Globus pallidus (tissue), 1 donor: ENCODE measurements around the gene MRPL49.
"Not testable (repeated sequence)": the region's sequence is repeated elsewhere in the genome, so short reads cannot be mapped to it uniquely, and the experiment has no call there.

Source experiments
- DNase-seq: peaks from one replicate; pipeline ENCODE4 v3.0.0-alpha.2; 2015; ENCODE audit warnings: low spot score

Gene MRPL49

DNA sequence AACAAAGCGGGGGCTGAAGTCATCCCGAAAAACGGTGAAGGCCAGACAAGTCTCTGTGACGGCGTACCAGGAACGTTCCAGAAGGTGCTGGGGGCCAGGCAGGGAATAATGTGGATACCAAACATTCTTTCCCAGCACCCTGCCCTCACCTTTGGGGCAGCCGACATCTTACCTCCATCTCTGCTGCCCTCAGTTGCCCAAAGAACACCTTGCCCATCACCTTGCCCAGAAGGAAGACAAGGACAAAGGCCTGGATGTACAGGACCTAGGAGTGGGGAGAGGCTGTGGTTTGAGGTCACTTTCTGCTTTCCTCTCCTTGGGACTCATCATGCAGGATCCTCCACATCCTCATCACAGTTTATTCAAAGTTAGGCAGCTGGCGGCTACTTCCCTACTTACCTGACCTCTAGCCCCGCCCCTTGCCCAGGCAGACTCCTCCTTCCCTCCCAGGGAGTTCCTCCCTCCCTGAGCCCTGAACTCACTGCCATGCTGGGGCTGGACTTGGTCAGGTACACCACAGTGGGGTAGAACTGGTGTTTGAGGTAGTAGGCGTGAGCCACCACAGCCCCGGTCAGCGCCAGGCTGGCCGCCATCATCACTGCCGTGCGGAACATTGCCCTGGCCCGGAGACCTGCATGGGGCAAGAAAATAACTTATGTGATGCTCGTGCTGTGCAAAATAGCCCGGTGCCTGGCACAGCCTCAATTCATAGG lies 11.0 kb downstream of the MRPL49 start:
- DNase-seq, result no peak

DNA sequence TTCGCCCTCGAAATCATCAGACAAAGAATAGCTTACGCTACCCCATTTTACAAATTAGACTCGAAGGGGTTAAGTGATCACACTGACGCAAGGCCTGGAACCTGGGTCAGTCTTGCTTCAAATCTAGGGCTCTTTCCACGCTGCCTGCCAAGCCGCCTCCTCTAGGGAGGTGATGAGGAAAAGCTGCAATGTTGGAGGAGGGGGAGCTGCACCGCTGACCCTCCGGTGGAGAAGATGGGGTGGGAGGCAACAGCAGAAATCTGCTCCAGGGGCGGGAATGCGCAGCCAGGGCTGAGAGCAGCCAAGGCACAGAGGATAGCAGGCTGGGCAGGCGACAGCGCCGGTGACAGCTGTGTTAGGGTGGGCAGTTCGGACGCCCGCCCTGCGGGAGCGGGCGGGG lies 11.6 kb downstream of the MRPL49 start:
- DNase-seq, result no peak

DNA sequence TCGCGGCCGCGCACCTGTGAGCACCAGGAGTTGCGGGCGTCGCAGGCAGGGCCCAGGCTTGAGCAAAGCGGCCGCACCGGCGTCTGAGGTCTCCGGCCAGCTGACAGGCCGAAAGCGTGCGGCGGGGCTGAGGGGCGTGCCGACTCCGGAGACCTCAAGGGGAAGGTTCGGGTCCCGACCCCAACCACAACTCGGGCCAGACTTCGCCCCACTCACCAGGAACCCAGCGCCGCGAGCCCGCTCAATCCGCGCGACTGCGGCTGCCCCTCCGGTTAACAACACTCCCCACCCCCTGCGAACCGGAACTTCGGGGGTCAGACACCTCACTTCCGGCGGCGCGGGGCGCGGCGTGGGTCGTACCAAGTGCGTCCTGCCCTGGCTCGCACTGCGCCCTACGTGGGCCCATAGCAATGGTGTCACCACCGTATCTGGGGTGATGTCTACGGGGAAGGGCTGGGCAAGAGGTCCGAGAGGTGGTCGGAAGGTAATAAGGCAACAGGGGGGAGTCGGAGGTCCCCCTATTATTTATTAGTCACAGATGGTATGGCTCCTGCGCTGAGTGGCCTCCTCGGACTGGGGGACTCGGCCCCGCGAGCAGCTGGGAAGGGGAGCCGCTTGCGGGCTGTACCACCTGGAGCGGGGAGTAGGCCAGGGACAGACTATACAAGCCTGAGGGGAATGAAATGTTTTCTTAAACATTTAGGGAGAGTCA lies 12.3 kb downstream of the MRPL49 start, which contains the start of gene SYVN1:
SYVN1 (minus strand) TSS at position 280 of the 712 bp plus-strand sequence. CDS start 918 bp downstream, outside the sequence.
- DNase-seq, result peak; percentile 89

DNA sequence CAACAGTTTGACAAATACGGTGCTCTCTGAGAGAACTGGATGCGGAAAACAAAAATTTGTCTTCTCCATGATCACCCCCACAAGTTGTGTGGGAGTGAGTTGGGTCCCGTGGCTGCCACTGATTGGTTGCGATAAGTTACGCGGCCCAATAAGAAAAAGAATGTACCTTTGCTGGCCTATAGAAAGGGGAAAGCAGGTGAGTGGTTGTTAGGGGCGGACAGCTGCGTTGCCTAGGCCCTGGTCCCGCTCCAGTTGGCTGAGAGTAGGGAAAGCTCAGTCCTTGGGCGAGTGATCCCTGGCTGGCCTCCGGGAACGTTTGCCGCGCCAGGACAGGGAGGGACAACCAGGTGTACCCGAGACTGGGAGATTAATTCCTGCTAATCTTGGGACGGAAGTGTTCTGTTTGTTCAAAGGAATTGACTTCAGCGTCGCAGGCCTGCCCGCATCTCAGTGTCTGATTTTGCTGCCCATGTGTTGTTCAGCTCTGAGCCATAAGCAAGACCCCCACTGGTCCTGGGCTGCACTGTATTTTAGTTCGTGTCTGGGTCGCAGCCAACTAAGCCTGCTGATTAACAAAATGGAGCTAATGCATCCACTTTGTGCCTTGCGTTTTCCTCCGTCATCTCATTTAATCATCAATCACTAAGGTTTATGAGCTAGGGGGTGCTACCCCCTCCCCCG lies 13.0 kb downstream of the MRPL49 start:
- peak; percentile 88 for DNase-seq

DNA sequence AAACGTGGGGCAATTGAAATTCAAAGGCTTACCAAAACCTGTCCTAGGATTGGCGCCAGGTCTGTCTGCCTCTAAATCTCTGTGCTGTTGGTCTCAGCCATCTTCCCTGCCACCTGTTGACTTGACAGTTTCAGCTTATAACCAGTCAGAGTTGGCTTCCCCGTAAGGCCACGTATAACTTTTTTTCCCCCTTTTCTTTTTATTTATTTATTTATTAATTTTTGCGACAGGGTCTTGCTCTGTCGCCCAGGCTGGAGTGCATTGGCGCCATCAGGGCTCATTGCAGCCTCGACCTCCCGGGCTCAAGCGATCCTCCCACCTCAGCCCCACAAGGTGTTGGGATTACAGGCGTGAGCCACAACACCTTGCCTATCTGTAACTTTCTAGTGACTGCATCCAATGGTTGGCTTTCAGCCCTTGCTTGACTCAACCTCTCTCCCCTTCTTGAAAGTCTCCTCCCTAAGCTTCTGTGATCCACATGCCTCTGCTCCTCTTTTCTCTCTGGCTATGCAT lies 13.6 kb downstream of the MRPL49 start:
- no peak for DNase-seq

DNA sequence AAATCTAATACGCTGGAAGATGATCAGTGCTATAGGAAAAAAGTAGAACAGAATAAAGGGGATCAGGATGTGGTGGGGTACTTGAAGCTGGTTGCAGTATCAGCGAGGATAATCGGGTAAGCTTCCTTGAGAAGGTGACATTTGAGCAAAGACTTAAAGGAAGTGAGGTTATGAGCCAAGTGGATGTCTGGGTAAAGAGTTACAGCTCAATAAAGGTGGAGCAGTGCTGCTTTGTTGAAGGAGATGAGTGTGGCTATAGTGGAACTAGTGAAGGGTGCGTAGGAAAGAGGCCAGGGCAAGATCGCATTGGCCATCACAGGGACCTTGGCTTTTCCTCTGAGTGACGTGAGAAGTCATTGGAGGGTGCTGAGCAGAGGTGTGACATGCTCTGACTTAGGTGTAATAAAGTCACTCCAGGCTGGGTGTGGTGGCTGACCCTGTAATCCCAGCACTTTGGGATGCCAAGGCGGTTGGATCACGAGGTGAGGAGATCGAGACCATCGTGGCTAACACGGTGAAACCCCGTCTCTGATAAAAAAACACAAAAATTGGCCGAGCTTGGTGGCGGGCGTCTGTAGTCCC lies 14.5 kb downstream of the MRPL49 start:
- no peak for DNase-seq

DNA sequence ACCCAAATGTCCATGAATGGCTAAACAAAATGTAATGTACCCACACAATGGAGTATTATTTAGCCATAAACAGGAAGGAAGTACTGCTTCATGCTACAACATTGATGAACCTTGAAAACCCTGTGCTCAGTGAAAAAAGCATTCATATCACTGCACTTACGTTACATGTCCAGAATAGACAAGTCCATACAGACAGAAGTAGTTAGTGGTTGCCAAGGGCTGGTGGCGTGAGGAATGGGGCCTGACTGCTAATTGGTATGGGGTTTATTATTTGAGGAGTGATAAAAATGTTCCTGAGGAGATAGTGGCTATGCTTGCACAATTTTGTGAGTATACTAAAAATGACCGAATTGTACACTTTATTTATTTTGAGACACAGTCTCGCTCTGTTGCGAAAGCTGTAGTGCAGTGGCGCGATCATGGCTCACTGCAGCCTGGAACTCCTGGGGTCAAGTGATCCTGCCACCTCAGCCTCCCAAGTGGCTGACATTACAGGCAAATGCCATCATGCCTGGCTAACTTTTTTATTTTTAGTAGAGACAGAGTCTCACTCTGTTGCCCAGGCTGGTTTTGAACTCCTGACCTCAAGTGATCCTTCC lies 19.9 kb downstream of the MRPL49 start:
- DNase-seq, result no peak

DNA sequence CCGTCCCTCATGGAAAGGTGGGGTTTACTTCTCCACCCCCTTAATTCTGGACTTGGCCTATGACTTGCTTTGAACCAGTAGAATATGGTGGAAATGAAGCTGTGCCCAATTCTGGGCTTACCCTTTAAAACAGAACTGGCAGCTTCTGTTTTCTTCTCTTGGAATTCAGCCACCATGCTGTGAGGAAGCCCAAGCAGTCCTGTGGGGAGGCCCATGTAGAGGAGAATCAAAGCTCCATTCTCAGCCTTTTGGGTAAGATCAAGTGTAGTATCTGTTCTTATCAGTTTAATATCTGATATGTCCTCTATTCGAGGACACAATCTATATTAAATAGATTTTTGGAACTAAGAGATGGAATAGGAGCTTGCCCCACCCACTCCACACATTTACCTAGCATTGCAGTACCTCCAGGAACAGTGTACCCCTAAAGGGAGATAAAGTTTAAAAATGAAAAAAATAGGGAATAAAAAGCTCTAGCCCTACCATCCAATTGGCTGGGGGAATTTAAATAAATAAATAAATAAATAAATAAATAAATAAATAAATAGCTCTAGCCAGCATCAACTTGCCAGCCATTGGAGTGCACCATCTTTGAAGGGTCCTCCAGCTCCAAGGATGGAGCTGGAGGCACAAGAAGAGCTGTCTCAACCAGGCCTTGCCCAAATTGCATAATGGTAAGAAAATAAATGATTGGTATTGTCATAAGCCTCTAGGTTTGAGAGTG lies 25.4 kb downstream of the MRPL49 start:
- DNase-seq, result no peak

DNA sequence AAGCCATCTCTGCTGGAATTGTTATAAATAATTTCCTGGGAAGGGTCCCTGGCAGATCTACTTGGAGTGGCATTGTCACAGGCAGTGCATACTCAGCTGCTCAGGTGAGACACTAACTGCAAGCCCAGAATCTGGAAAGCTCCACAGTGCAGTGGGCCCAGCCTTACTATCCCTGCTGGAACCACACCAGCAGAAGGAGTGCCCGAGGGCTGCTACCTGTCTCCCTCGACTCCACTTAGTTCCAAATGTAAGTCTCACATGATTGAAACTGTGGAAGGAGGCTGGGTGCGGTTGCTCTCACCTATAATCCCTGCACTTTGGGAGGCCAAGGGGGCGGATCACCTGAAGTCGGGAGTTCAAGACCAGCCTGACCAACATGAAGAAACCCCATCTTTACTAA lies 26.5 kb downstream of the MRPL49 start:
- DNase-seq, result no peak

DNA sequence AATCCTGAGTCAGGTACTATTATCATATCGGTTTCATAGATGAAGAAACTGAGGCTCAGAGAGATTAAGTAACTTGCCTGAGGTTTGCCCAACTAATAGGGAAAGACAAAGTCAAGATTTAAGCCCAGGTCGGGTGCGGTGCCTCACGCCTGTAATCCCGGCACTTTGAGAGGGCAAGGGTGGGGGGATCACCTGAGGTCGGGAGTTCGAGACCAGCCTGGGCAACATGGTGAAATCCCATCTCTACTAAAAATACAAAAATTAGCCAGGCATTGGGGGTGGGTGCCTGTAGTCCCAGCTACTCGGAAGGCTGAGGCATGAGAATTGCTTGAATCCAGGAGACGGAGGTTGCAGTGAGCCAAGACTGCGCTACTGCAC lies 28.0 kb downstream of the MRPL49 start:
- not testable (repeated sequence) for DNase-seq

DNA sequence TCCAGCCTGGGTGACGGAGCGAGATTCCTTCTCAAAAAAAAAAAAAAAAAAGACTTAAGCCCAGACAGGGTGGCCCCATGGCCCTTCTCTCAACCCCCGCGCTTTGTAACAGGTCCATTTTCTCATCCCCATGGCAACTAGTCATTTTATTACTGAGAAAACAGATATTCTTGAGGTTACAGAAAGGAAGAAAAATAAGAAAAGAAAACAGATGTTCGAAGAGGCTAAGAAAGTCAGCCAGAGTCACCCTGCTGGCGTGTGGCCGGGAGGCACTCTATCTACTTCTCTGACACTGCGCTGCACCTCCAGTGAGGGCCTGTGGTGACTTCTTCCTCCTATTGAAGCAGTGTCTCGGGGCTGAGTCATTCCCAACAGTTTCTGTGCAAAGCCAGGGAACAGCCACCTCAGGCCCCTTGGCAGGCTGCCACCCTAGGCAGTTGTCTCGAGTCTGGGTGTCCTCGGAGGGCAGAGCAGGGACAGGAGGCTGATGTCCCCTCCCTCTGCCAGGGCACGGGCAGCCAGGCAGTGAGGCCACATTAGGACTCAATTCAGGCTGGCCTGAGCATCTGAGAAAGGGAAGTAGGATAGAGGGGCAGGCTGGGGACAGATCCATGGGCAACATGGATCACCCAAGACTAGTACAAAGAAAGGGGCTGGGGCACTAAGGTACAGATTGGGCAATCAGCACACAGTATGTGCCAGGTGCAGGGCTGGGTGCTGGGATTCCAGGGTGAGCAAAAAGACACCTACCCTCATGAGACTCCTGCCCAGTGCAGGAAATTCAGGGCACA lies 28.6 kb downstream of the MRPL49 start:
- DNase-seq, result peak; percentile 61

DNA sequence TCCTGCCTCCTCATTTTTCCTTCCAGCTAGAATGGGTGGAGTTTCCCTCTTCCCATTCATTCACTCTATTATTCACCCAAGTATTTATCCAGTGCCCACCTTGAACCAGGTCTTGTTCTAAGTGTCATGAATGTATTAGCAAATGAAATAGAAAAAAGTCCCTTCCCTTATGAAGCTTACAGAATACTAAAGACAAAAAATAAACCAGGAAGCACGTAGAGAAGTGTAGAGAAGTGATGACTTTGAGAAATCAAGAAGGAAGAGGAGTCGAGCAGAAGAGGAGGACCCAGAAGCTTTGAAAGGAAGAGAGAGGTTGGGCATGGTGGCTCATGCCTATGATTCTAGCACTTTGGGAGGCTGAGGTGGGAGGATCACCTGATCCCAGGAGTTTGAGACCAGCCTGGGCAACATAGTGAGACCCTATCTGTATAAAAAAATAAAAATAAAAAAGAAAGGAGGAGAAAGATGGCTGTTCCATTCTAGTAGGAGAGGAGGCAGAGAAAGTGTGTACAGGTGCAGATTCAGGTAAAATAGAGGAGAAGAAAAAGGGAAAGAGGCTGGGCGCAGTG lies 29.3 kb downstream of the MRPL49 start:
- no peak for DNase-seq

DNA sequence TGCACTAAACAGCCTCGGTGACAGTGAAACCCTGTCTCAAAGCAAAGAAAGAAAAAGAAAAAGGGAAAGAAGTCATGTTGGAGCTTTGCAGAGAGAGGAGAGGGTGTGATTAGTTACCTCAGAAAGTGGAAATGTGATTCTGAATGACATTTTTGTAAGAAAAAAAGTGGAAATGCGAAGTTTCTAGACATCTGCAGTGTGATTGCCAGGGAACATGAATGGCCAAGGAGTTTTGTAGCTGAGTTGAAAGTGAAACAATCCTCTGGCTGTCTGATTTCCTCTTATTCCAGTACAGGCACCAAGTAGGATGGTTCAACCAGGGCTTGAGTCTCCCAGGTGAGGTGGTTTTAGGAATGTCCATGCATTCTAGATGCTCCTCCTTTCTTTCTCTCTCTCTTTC lies 30.0 kb downstream of the MRPL49 start:
- DNase-seq, result no peak

DNA sequence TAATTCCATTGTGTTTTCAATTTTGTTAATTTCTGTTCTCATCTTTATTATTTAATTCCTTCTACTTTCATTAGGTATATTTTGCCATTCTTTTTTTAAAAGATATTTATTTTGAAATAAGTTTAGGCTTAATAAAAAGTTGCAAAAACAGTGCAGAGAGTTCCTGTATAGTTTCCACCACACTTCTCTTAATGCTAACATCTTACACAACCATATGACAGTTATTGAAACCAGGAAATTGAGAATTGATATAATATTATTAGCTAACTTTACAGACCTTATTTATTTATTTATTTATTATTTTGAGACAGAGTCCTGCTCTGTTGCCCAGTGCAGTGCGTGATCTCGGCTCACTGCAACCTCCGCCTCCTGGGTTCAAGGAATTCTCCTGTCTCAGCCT lies 34.1 kb downstream of the MRPL49 start:
- no peak for DNase-seq

DNA sequence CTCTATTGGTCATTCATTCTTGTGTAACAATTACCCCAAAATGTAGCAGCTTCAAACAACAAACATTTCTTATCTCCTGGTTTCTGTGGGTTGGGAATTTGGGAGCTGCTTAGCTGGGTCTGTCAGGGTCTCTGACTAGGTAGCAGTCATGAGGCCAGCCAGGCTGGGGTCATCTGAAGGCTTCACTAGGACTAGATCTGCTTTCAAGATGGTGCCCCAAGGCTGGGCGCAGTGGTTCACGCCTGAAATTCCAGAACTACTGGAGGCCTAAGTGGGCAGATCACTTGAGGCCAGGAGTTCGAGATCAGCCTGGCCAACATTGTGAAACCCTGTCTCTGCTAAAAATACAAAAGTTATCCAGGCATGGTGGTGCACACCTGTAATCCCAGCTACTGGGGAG lies 34.8 kb downstream of the MRPL49 start:
- no peak for DNase-seq

DNA sequence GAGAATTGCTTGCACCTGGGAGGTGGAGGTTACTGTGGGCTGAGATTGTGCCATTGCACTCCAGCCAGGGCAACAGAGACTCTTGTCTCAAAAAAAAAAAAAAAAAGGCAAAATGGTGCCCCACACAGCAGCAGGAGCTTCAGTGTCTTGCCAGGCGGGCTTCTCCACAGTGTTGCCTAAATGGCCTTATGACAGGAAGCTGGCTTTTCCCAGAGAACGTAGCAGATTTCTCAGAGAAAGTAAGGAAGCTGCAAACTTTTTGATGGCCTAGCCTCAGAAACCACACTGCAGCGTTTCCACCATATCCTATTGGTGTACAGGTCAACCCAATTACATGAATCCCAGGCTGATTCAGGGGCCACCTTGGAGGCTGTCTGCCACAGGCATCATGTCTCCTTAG lies 35.2 kb downstream of the MRPL49 start:
- DNase-seq, result no peak

DNA sequence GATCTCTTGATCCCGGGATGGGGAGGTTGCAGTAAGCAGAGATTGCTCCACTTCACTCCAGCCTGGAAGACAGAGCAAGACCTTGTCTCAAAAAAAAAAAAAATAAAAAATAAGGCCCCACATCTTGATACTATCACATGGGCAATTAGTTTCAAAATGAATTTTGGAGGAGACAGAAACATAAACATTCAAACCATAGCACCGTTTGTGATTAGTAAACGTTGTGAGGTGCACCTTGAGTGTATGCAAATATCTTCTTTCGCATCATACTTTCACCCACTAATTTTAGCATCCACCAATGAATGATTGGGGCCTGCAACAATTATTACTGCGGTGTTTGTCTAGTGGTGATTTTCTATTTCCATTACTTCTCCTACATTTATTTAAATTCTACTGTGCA lies 36.9 kb downstream of the MRPL49 start:
- no peak for DNase-seq

DNA sequence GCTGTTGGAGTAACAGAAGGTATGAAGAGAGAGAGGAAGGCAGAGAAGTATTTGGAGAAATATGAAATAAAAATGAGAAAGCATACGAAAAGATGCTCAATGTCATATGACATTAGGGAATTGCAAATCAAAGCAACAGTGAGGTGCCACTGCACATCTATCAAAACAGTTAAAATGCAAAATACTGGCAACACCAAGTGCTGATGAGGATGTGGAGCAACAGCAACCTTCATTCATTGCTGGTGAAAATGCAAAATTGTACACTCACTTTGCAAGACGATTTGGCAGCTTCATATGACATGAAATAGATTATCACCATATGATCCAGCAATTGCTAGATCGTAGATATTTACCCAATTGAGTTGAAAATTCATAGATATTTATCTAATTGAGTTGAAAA lies 38.5 kb downstream of the MRPL49 start:
- no peak for DNase-seq

DNA sequence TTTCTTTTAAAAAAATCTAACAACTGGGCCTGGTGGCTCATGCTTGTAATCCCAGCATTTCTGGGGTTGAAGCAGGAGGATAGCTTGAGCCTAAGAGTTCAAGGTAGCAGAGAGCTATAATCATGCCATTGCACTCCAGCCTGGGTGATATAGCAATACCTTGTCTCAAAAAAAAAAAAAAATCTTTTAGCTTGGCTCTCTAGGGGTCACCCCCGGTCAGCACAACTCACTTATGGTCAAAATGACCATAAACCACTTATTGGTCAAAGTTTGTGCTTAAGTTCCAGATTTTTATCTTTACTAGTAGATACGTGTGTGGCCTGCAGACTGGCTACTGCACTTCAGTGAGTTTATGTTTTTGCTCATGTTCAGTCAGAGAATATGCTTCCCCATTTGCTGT lies 41.6 kb downstream of the MRPL49 start:
- DNase-seq, result no peak
